MM.1S (cell line): Measurements from ENCODE around the gene ZNF277.

Source experiments
- EZH2 ChIP-seq: fragments of 300-600 bp; sonication (generic); optimal IDR thresholded peaks from 2 replicates; pipeline ENCODE3; 2017; ENCODE audit warnings: low read depth, mild to moderate bottlenecking, antibody characterized with exemption, low read length, mixed read lengths
- EZH2phosphoT487 ChIP-seq: fragments of 300-600 bp; sonication (generic); IDR thresholded peaks from 2 replicates; pipeline ENCODE4 v1.6.1; 2018; ENCODE audit warnings: antibody characterized with exemption, low read length
- TF ChIP-seq, protein P1 (sequence below): fragments of 300-600 bp; sonication (generic); IDR thresholded peaks from 2 replicates; pipeline ENCODE4 v1.5.1; 2016; ENCODE audit warnings: antibody characterized with exemption, low read length, mixed read lengths

DNA sequence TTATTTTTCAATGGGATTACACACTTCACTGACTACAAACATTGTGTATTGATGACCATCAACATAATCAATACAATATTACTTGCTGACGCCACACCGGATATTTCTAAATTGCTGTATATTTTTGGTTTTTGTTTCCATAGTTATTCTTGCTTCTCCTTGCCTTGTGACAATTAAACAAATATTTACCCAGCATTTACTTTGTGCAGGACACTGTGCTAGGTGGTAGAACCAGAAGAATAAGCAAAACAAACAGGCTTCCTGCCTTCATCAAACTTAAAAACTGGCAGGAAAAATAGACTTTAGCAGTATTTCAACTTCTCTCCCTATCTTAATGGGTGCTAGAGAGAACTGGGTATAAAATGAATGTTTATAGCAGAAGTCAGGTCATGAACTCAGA lies 50.6 kb downstream of the ZNF277 start:
- TF ChIP-seq, protein P1, sequence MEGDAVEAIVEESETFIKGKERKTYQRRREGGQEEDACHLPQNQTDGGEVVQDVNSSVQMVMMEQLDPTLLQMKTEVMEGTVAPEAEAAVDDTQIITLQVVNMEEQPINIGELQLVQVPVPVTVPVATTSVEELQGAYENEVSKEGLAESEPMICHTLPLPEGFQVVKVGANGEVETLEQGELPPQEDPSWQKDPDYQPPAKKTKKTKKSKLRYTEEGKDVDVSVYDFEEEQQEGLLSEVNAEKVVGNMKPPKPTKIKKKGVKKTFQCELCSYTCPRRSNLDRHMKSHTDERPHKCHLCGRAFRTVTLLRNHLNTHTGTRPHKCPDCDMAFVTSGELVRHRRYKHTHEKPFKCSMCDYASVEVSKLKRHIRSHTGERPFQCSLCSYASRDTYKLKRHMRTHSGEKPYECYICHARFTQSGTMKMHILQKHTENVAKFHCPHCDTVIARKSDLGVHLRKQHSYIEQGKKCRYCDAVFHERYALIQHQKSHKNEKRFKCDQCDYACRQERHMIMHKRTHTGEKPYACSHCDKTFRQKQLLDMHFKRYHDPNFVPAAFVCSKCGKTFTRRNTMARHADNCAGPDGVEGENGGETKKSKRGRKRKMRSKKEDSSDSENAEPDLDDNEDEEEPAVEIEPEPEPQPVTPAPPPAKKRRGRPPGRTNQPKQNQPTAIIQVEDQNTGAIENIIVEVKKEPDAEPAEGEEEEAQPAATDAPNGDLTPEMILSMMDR: no peak
- TF ChIP-seq EZH2phosphoT487: no peak
- TF ChIP-seq EZH2: no peak
